SK-N-SH (cell line): ENCODE measurements around the gene CDKL5. TPM values are rescaled to one million over a fixed set of nuclear protein-coding genes. Genes with fewer than 3 reads are reported as not detected.

Source experiments
- CTCF ChIA-PET: fragments of 300-600, 350-600 bp; formaldehyde crosslinking; extraction: SDS; loops from one replicate; lab custom pipeline; 2021; lab: Yijun Ruan, JAX
- POLR2A ChIA-PET: fragments of 350-600 bp; sonication (Branson Sonifier 250); formaldehyde crosslinking; extraction: SDS; loops from one replicate; lab custom pipeline; 2020; ENCODE audit warnings: antibody characterized with exemption, inconsistent platforms; lab: Yijun Ruan, JAX
- DNase-seq: peaks from one replicate; pipeline ENCODE4 v3.0.0; 2012
- H2AFZ ChIP-seq: fragments of 200-600 bp; sonication (generic); 2 replicates; pipeline ENCODE4 v1.8.1; 2016; ENCODE audit warnings: antibody characterized with exemption, mild to moderate bottlenecking, low read depth
- H3F3A ChIP-seq: fragments of 200-600 bp; sonication (generic); replicated peaks from 2 replicates; pipeline ENCODE3; 2016; ENCODE audit warnings: antibody characterized with exemption, mild to moderate bottlenecking; ENCODE audit not compliant: insufficient read depth
- H3K27ac ChIP-seq, 2 experiments: fragments of 200-500 bp in 1 of 2; fragments of 200-600 bp in 1 of 2; sonication (Bioruptor generic) in 1 of 2; sonication (generic), shearing (Covaris generic) in 1 of 2; 2 replicates each; pipeline versions ENCODE4 v1.5.1 to v1.6.1; 2014 to 2016; ENCODE audit warnings: low read depth in 2 of 2, inconsistent platforms in 1 of 2, low read length in 1 of 2, mild to moderate bottlenecking in 1 of 2, mixed read lengths in 1 of 2
- H3K27me3 ChIP-seq: fragments of 200-600 bp; sonication (generic), shearing (Covaris generic); 2 replicates; pipeline ENCODE4 v1.6.1; 2016; ENCODE audit warnings: mixed run types; ENCODE audit not compliant: insufficient read depth
- H3K36me3 ChIP-seq, 2 experiments: fragments of 200-500 bp in 1 of 2; fragments of 200-600 bp in 1 of 2; sonication (Bioruptor generic) in 1 of 2; sonication (generic) in 1 of 2; replicated peaks in 1 of 2; 2 replicates each; pipeline versions ENCODE3 to v1.5.1; 2014 to 2016; ENCODE audit warnings: low read length in 1 of 2, mild to moderate bottlenecking in 1 of 2; ENCODE audit not compliant: insufficient read depth in 2 of 2, control insufficient read depth in 1 of 2
- H3K4me1 ChIP-seq, 2 experiments: fragments of 200-500 bp in 1 of 2; fragments of 200-600 bp in 1 of 2; sonication (Bioruptor generic) in 1 of 2; sonication (generic), shearing (Covaris generic) in 1 of 2; 2 replicates each; pipeline versions ENCODE4 v1.5.1 to v1.6.1; 2014 to 2016; ENCODE audit warnings: low read depth in 1 of 2, low read length in 1 of 2, mixed run types in 1 of 2; ENCODE audit not compliant: insufficient read depth in 2 of 2, control insufficient read depth in 1 of 2
- H3K4me2 ChIP-seq: fragments of 200-600 bp; sonication (generic), shearing (Covaris generic); 2 replicates; pipeline ENCODE4 v1.6.1; 2017; ENCODE audit warnings: mixed run types
- H3K4me3 ChIP-seq, 2 experiments: fragments of 200-500 bp in 1 of 2; fragments of 200-600 bp in 1 of 2; sonication (Bioruptor generic) in 1 of 2; sonication (generic), shearing (Covaris generic) in 1 of 2; 2 replicates each; pipeline versions ENCODE4 v1.5.1 to v1.8.1; 2014 to 2016; ENCODE audit warnings: low read depth in 2 of 2, inconsistent platforms in 1 of 2, low read length in 1 of 2, mild to moderate bottlenecking in 1 of 2, mixed read lengths in 1 of 2, moderate library complexity in 1 of 2
- H3K79me2 ChIP-seq: fragments of 200-600 bp; sonication (generic); 2 replicates; pipeline ENCODE4 v1.8.1; 2017; ENCODE audit warnings: mild to moderate bottlenecking; ENCODE audit not compliant: insufficient read depth
- H3K9ac ChIP-seq: fragments of 200-600 bp; sonication (generic); 2 replicates; pipeline ENCODE4 v1.6.1; 2017; ENCODE audit warnings: mixed run types
- H3K9me2 ChIP-seq: fragments of 200-600 bp; sonication (generic); 2 replicates; pipeline ENCODE4 v1.6.1; 2017; ENCODE audit warnings: mixed run types
- H3K9me3 ChIP-seq: fragments of 200-600 bp; sonication (generic); 2 replicates; pipeline ENCODE4 v1.6.1; 2017; ENCODE audit warnings: mixed run types, mild to moderate bottlenecking, moderate library complexity
- H4K20me1 ChIP-seq: fragments of 200-600 bp; sonication (generic); 2 replicates; pipeline ENCODE4 v1.6.1; 2017; ENCODE audit warnings: mild to moderate bottlenecking, mixed run types; ENCODE audit not compliant: insufficient read depth
- ELF1 ChIP-seq: IDR thresholded peaks from 2 replicates; pipeline ENCODE4 v1.4.0; 2012
- EP300 ChIP-seq, 2 experiments: IDR thresholded peaks; 2 replicates each; pipeline versions ENCODE4 v1.4.0 to v1.6.1; 2012; ENCODE audit warnings: borderline replicate concordance in 1 of 2, low read depth in 1 of 2, low read length in 1 of 2
- FOSL2 ChIP-seq: IDR thresholded peaks from 2 replicates; pipeline ENCODE4 v1.4.0; 2012; ENCODE audit warnings: low read depth, mild to moderate bottlenecking, moderate library complexity, borderline replicate concordance
- FOXJ3 ChIP-seq: sonication (generic); formaldehyde crosslinking; IDR thresholded peaks from 2 replicates; pipeline ENCODE4 v1.5.1; 2020; ENCODE audit warnings: mild to moderate bottlenecking, missing genetic modification reagents
- GABPA ChIP-seq: IDR thresholded peaks from 2 replicates; pipeline ENCODE4 v1.4.0; 2012; ENCODE audit warnings: low read depth, mild to moderate bottlenecking
- MEF2A ChIP-seq: IDR thresholded peaks from 2 replicates; pipeline ENCODE4 v1.4.0; 2012; ENCODE audit warnings: low read depth, borderline replicate concordance
- NRF1 ChIP-seq: IDR thresholded peaks from 2 replicates; pipeline ENCODE4 v1.6.1; 2012; ENCODE audit warnings: low read depth, mild to moderate bottlenecking, low read length
- POLR2AphosphoS5 ChIP-seq: IDR thresholded peaks from 2 replicates; pipeline ENCODE4 v1.6.1; 2012; ENCODE audit warnings: low read depth, low read length
- RAD21 ChIP-seq: IDR thresholded peaks from 2 replicates; pipeline ENCODE4 v1.6.1; 2012; ENCODE audit warnings: mild to moderate bottlenecking, low read length
- RCOR1 ChIP-seq: fragments of 150-350 bp; IDR thresholded peaks from 2 replicates; pipeline ENCODE4 v1.6.1; 2017; ENCODE audit warnings: antibody characterized with exemption, low read length
- SIN3A ChIP-seq: IDR thresholded peaks from 2 replicates; pipeline ENCODE4 v1.6.1; 2012; ENCODE audit warnings: low read depth, mild to moderate bottlenecking, low read length, moderate library complexity, borderline replicate concordance
- TEAD4 ChIP-seq: IDR thresholded peaks from 2 replicates; pipeline ENCODE4 v1.4.0; 2012; ENCODE audit warnings: mild to moderate bottlenecking, borderline replicate concordance; ENCODE audit not compliant: insufficient read depth
- YY1 ChIP-seq: IDR thresholded peaks from 2 replicates; pipeline ENCODE4 v1.4.0; 2012; ENCODE audit warnings: low read depth, mild to moderate bottlenecking
- WGBS: methylation state at CpG from one replicate; pipeline ENCODE4 v1.1.6; 2017; ENCODE audit warnings: low lambda C conversion rate; 5-methylcytosine and 5-hydroxymethylcytosine counted together
- polyA plus RNA-seq, 3 experiments: library from polyadenylated mRNA; depleted of rRNA; stranded (reverse); fragments of >200 nt; gene quantifications; 2 replicates each; pipeline ENCODE4 v1.2.3, GENCODE V29; 2012
- TF ChIP-seq, protein P1 (sequence below): IDR thresholded peaks from 2 replicates; pipeline ENCODE4 v1.4.0; 2012; ENCODE audit warnings: low read depth
- TF ChIP-seq, protein P2 (sequence below): fragments of 150-350 bp; IDR thresholded peaks from 2 replicates; pipeline ENCODE4 v1.6.1; 2017; ENCODE audit warnings: antibody characterized with exemption, low read length, low read depth, borderline replicate concordance
- TF ChIP-seq, protein P3 (sequence below): IDR thresholded peaks from 2 replicates; pipeline ENCODE4 v1.4.0; 2012; ENCODE audit warnings: low read depth, borderline replicate concordance
- TF ChIP-seq, protein P4 (sequence below): fragments of 200-600 bp; sonication (generic); IDR thresholded peaks from 2 replicates; pipeline ENCODE4 v1.6.1; 2017; ENCODE audit warnings: antibody characterized with exemption, mild to moderate bottlenecking, moderate library complexity
- TF ChIP-seq, protein P5 (sequence below): fragments of 150-350 bp; IDR thresholded peaks from 2 replicates; pipeline ENCODE4 v1.6.1; 2016; ENCODE audit warnings: mild to moderate bottlenecking, low read depth, low read length

Gene CDKL5
- polyA plus RNA-seq, 1 of the 3 experiments (the other 2 are of a cell fraction): 1.3 TPM

DNA sequence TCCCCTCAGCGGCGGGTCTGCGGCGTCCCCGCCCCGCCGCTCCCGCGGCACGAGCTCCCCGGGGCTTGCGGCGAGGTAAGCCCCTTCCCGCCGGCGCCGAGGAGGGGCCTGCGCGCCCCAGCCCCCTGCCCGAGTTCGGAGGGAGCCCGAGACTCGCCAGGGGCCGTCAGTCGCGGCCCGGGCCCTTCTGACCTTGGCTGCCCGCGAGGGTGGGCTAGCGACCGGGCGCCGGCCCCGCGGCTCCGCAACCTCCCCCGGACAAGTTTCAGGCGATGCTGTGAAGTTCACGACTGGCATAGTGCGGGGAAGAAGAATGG is 554 bp downstream of the CDKL5 start:
- 6% methylated on average over 7 of the region's 40 CpGs for WGBS
- Histone ChIP-seq H3K27me3 (no peaks in the 10 kb centered on the region; the same call in 1 of the 2 replicates), H3K4me2 (peak overlapping the region; percentile 17; the same call in 1 of the 2 replicates), H3K79me2 (no peaks in the 10 kb centered on the region; the same call in 1 of the 2 replicates), H4K20me1 (no peaks in the 10 kb centered on the region), H3K4me1 (peaks cover 3 to 5% of the 10 kb centered on the region in 2 experiments; a peak in 2 of 4 replicates), H2AFZ (0 out of 2 replicates have a peak overlapping the region, but pooled peaks have one; percentile 80), H3F3A (peaks cover 10% of the 10 kb centered on the region), H3K9me2 (no peaks in the 10 kb centered on the region), H3K9ac (peak overlapping the region; percentile 63), H3K36me3 (no peaks in the 10 kb centered on the region), H3K27ac (peak overlapping the region; percentile 53 to 88; a peak in 3 of 4 replicates), H3K9me3 (no peaks in the 10 kb centered on the region), H3K4me3 (peak overlapping the region; percentile 70 to 72)
- DNase-seq: no peak
- ChIA-PET POLR2A (interaction anchor here (0.6 to 2.4 kb wide), 3 partner anchors 344 to 450 kb away, joined by 3 to 17 read pairs (median 4); no protein-coding TSS in a partner anchor), CTCF (interaction anchor here (0.9 to 1.1 kb wide), 3 partner anchors 13 to 473 kb away, joined by 3 to 4 read pairs (median 3); no protein-coding TSS in a partner anchor)
- TF ChIP-seq TEAD4 (no peak), EP300 (IDR thresholded peaks at IDR 0.05; ENCODE audit: borderline replicate concordance in 1 of 2, low read depth in 1 of 2, low read length in 1 of 2) (no peak), FOSL2 (no peak), RCOR1 (no peak), ELF1 (no peak), YY1 (no peak), GABPA (no peak), NRF1 (no peak), FOXJ3 (CRISPR knock-in tag) (no peak), MEF2A (no peak), POLR2AphosphoS5 (no peak), SIN3A (no peak), RAD21 (no peak)
- TF ChIP-seq, protein P1, sequence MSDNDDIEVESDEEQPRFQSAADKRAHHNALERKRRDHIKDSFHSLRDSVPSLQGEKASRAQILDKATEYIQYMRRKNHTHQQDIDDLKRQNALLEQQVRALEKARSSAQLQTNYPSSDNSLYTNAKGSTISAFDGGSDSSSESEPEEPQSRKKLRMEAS: no peak
- TF ChIP-seq, protein P2, sequence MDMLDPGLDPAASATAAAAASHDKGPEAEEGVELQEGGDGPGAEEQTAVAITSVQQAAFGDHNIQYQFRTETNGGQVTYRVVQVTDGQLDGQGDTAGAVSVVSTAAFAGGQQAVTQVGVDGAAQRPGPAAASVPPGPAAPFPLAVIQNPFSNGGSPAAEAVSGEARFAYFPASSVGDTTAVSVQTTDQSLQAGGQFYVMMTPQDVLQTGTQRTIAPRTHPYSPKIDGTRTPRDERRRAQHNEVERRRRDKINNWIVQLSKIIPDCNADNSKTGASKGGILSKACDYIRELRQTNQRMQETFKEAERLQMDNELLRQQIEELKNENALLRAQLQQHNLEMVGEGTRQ: no peak
- TF ChIP-seq, protein P3, sequence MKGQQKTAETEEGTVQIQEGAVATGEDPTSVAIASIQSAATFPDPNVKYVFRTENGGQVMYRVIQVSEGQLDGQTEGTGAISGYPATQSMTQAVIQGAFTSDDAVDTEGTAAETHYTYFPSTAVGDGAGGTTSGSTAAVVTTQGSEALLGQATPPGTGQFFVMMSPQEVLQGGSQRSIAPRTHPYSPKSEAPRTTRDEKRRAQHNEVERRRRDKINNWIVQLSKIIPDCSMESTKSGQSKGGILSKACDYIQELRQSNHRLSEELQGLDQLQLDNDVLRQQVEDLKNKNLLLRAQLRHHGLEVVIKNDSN: no peak
- TF ChIP-seq, protein P4, sequence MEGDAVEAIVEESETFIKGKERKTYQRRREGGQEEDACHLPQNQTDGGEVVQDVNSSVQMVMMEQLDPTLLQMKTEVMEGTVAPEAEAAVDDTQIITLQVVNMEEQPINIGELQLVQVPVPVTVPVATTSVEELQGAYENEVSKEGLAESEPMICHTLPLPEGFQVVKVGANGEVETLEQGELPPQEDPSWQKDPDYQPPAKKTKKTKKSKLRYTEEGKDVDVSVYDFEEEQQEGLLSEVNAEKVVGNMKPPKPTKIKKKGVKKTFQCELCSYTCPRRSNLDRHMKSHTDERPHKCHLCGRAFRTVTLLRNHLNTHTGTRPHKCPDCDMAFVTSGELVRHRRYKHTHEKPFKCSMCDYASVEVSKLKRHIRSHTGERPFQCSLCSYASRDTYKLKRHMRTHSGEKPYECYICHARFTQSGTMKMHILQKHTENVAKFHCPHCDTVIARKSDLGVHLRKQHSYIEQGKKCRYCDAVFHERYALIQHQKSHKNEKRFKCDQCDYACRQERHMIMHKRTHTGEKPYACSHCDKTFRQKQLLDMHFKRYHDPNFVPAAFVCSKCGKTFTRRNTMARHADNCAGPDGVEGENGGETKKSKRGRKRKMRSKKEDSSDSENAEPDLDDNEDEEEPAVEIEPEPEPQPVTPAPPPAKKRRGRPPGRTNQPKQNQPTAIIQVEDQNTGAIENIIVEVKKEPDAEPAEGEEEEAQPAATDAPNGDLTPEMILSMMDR: no peak
- TF ChIP-seq, protein P5, sequence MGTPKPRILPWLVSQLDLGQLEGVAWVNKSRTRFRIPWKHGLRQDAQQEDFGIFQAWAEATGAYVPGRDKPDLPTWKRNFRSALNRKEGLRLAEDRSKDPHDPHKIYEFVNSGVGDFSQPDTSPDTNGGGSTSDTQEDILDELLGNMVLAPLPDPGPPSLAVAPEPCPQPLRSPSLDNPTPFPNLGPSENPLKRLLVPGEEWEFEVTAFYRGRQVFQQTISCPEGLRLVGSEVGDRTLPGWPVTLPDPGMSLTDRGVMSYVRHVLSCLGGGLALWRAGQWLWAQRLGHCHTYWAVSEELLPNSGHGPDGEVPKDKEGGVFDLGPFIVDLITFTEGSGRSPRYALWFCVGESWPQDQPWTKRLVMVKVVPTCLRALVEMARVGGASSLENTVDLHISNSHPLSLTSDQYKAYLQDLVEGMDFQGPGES: no peak
